ENCODE measurements around the gene SHROOM1.
A peak's percentile ranks its signal among the peaks of the same experiment; 100 is the strongest.

SHROOM1 gene

DNA sequence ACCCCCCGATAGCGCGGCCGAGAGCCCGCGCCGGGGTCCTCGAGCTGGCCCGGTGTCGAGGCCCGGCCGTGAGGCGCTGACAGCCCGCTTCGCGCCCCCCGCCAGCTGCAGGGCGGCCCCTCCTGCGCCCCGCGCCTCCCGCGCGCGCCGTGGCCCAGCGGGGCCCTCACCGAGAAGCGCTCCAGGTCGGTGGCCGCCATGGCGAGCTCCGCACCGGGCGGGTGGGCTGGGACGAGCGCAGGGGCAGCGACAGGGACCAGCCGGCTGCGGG is 53.6 kb downstream of the SHROOM1 start:
- DNase-seq (ENCODE audit: low spot score), result no peak

DNA sequence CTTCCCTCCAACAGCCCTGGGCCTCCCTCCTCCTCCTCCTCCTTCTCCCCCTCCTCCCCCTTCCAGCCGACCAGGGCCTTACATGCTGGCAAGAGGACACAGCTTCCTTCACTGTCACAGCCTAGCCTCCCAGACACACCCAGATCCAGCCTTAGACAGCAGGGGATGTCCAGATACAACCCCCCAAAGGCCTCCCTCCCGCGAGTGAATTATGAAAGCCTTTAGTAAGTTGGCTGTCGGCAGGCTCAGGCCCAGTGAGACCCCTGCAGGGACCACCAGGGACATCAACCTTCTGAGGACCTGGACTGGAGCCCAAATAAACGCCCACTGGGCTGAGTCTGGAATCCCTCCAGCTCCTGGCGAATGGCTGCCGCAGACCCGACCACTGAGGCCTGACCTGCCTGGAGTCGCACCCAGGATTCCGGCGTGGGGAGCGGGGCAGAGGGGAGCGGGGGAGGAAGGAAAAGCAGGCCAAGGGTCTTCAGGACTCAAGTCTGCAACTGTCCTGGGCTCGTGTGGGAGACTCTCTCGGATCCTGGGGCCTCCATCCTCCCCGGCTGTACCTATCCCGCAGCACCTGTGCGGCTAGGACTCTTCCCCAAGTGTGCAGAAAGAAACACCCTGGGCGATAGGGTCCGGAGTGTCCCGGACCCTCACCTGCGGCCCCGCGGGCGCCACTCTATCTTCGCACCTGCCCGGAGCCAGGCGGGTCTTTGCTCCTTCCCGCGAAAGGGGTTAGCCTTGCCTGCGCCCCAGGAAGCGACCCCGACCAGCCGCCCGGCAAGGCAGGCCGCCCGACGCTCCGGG is 54.1 kb downstream of the SHROOM1 start:
- DNase-seq (ENCODE audit: low spot score), result peak; percentile 25

- DNase-seq (ENCODE audit: low spot score), result no peak
These were observed 54.9 kb downstream of the SHROOM1 start for GRCh38 chr5:132775476-132775961.

- DNase-seq (ENCODE audit: low spot score), result no peak
These were observed 55.6 kb downstream of the SHROOM1 start for GRCh38 chr5:132774896-132775295.

GRCh38 chr5:132774406-132774805 is 56.0 kb downstream of the SHROOM1 start:
- DNase-seq (ENCODE audit: low spot score), result no peak

DNA sequence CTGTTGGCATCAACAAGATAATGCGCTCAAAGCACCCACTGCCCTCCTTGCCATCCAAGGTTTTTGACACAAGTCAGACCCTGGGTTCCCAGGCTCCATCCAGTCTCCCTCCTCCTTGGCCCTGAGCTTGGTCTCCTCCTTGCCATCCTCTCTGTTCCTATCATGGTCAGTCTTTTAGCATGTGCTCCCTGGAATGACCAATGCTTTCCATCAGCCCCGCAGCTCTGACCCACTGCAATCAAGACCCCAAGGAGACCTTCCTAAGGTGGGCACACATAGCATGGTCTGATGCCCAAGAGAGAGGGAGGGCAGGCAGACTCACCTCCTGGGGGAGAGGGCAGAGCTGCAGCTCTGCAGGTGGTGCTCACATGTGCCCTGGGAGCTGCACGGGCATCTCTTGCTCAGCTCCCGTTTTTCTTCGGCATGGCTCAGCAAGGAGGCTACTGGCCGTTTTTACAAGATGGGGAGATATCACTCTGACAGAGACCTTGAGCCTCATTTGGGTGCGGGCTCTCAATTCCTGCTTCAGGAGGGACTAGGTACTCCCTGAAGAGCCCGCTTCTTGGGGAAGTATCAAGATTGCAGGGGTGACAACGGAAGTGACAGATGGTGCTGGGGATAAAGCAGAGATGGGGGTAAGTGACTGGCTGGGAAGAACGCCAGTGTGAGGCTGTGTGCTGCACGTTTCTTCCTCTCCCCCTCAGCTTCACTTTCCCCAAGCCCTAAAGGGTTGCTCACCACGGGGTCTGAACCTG is 56.7 kb downstream of the SHROOM1 start:
- no peak for DNase-seq (ENCODE audit: low spot score)

DNA sequence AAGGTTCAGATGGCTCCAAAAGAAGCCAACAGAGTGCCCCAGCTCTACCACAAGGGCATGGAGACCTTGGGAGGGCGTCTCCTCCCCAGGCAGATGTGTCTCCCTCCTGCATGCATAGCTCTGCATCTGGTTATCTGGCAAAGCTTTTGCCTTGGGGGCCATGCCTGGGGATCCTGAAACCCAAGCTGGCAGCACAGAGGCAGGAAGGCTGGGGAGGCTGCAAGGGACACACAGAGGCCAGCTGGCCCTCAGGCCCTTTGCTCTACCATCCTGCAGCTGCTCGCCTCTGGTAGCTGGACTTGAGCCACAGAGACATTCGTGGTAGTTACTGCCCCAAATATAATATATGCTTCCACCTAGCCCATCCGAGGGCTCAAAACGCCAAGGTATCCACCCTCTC is 57.3 kb downstream of the SHROOM1 start:
- no peak for DNase-seq (ENCODE audit: low spot score)

DNA sequence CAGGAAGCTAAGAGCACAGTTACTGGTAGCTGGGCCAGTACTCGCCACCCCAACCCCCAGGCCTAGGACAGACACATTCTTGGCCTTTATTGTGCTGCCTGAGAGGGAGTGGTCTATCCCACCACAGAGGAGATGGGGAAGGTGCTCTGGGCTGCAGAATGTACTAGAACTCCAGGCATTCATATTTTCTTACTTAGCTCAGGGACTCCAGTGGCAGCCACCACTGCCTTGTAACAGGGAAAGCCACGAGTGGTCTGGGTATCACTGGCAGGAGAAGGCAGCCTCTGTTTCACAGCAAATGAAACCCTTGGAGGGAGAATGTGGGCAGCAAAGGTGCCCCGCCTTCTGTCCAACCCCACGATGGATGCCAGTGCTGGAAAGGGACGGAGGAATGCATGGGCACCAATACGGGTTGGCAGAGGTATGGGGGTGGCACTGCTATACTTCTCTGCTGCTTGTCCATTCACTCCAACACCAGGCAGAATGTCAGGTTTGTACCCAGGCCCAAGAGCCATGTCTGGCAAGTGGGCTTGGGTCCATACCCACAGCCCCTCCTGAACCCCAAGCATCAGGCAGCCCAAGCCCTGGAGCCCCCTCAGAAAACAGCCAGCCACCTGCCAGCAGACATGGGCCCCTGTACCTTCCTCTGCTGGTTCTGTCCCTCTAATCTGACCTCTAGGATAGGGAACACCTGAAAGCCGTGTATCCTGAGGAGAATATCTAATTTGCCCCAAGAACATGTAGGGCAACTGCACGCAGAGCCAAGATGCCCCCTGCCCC is 58.0 kb downstream of the SHROOM1 start:
- no peak for DNase-seq (ENCODE audit: low spot score)
